ENCODE measurements around the gene TLX1.
A peak's percentile ranks its signal among the peaks of the same experiment; 100 is the strongest.

The TLX1 gene

DNA sequence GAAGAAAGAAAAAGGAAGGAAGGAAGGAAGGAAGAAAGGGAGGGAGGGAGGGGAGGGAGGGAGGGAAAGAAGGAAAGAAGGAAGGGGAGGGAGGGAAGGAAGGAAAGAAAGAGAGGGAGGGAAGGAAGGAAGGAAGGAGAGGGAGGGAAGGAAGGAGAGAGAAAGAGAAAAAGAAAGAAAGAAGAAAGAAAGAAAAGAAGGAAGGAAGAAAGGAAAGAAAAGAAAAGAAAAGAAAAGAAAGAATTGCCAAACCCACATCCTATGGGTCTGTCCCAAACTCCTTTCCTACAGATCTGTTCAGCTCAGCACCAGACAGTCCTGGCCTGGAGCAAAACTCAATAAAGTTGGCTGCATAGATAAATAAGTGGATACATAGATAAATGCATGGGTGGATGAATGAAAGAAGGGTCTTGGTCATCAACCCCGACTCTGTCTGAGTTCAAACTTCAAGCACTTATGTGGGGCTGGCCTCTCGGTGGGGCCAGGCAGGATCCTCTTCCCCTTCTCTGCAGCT lies 17.2 kb upstream of the TLX1 start:
- no peak overlapping the region for H3K4me3 ChIP-seq (ENCODE audit: low read depth, low read length)
- POLR2A ChIA-PET = no interaction called here
- CTCF ChIA-PET = interaction anchor here (1.1 to 1.4 kb wide), 2 partner anchors 15 to 28 kb away, joined by 4 read pairs; no protein-coding TSS in a partner anchor
- TF ChIP-seq ZNF366 (tag by site-specific recombination; conservative IDR thresholded peaks at IDR 0.05) = peak; percentile 94
- TF ChIP-seq, protein P1, sequence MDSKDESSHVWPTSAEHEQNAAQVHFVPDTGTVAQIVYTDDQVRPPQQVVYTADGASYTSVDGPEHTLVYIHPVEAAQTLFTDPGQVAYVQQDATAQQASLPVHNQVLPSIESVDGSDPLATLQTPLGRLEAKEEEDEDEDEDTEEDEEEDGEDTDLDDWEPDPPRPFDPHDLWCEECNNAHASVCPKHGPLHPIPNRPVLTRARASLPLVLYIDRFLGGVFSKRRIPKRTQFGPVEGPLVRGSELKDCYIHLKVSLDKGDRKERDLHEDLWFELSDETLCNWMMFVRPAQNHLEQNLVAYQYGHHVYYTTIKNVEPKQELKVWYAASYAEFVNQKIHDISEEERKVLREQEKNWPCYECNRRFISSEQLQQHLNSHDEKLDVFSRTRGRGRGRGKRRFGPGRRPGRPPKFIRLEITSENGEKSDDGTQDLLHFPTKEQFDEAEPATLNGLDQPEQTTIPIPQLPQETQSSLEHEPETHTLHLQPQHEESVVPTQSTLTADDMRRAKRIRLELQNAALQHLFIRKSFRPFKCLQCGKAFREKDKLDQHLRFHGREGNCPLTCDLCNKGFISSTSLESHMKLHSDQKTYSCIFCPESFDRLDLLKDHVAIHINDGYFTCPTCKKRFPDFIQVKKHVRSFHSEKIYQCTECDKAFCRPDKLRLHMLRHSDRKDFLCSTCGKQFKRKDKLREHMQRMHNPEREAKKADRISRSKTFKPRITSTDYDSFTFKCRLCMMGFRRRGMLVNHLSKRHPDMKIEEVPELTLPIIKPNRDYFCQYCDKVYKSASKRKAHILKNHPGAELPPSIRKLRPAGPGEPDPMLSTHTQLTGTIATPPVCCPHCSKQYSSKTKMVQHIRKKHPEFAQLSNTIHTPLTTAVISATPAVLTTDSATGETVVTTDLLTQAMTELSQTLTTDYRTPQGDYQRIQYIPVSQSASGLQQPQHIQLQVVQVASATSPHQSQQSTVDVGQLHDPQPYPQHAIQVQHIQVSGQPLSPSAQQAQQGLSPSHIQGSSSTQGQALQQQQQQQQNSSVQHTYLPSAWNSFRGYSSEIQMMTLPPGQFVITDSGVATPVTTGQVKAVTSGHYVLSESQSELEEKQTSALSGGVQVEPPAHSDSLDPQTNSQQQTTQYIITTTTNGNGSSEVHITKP (tag by site-specific recombination; IDR thresholded peaks at IDR 0.05) = no peak
- H3K27ac ChIP-seq (ENCODE audit: extremely low read depth, low read depth, low read length) = no peak overlapping the region
- no peaks in the 10 kb centered on the region for H3K9me3 ChIP-seq (ENCODE audit: control insufficient read depth, insufficient read depth, low read depth, low read length)
- H3K4me1 ChIP-seq (ENCODE audit: control insufficient read depth, insufficient read depth, low read length) = 0 out of 2 replicates have a peak, but pooled peaks cover 2% of the 10 kb centered on the region
- H3K36me3 ChIP-seq (ENCODE audit: control insufficient read depth in 2 of 2, insufficient read depth in 1 of 2, low read length in 2 of 2) = no peaks in the 10 kb centered on the region

DNA sequence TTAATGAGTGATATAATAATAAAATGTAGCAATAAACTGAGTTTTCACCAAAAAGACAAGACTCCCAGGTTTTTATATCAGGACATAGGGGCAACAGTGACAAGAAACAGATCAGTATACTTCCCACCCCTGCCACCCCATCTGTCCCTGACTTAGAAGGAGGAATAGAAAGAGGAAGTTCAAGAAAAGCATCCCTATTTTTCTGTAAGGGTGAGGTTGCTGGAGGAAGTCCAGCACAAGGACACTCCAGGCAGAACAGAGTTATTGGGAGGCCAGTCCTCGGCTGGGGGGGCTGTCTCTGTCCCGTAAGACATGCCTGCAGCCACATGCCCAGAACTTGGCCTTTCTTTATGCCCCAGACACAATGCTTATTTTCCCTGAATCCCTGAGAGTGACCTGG lies 16.5 kb upstream of the TLX1 start:
- POLR2A ChIA-PET = no interaction called here
- H3K4me3 ChIP-seq (ENCODE audit: low read depth, low read length) = no peak overlapping the region
- H3K9me3 ChIP-seq (ENCODE audit: control insufficient read depth, insufficient read depth, low read depth, low read length) = no peaks in the 10 kb centered on the region
- CTCF ChIA-PET = interaction anchor here (1.1 to 1.3 kb wide), 2 partner anchors 27 kb away, joined by 4 to 6 read pairs; no protein-coding TSS in a partner anchor
- H3K27ac ChIP-seq (ENCODE audit: extremely low read depth, low read depth, low read length) = no peak overlapping the region
- 0 out of 2 replicates have a peak, but pooled peaks cover 2% of the 10 kb centered on the region for H3K4me1 ChIP-seq (ENCODE audit: control insufficient read depth, insufficient read depth, low read length)
- H3K36me3 ChIP-seq (ENCODE audit: control insufficient read depth in 2 of 2, insufficient read depth in 1 of 2, low read length in 2 of 2) = no peaks in the 10 kb centered on the region
- TF ChIP-seq ZNF423 (tag by site-specific recombination; IDR thresholded peaks at IDR 0.05) = no peak
- TF ChIP-seq, protein P2, sequence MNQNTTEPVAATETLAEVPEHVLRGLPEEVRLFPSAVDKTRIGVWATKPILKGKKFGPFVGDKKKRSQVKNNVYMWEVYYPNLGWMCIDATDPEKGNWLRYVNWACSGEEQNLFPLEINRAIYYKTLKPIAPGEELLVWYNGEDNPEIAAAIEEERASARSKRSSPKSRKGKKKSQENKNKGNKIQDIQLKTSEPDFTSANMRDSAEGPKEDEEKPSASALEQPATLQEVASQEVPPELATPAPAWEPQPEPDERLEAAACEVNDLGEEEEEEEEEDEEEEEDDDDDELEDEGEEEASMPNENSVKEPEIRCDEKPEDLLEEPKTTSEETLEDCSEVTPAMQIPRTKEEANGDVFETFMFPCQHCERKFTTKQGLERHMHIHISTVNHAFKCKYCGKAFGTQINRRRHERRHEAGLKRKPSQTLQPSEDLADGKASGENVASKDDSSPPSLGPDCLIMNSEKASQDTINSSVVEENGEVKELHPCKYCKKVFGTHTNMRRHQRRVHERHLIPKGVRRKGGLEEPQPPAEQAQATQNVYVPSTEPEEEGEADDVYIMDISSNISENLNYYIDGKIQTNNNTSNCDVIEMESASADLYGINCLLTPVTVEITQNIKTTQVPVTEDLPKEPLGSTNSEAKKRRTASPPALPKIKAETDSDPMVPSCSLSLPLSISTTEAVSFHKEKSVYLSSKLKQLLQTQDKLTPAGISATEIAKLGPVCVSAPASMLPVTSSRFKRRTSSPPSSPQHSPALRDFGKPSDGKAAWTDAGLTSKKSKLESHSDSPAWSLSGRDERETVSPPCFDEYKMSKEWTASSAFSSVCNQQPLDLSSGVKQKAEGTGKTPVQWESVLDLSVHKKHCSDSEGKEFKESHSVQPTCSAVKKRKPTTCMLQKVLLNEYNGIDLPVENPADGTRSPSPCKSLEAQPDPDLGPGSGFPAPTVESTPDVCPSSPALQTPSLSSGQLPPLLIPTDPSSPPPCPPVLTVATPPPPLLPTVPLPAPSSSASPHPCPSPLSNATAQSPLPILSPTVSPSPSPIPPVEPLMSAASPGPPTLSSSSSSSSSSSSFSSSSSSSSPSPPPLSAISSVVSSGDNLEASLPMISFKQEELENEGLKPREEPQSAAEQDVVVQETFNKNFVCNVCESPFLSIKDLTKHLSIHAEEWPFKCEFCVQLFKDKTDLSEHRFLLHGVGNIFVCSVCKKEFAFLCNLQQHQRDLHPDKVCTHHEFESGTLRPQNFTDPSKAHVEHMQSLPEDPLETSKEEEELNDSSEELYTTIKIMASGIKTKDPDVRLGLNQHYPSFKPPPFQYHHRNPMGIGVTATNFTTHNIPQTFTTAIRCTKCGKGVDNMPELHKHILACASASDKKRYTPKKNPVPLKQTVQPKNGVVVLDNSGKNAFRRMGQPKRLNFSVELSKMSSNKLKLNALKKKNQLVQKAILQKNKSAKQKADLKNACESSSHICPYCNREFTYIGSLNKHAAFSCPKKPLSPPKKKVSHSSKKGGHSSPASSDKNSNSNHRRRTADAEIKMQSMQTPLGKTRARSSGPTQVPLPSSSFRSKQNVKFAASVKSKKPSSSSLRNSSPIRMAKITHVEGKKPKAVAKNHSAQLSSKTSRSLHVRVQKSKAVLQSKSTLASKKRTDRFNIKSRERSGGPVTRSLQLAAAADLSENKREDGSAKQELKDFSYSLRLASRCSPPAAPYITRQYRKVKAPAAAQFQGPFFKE (tag by site-specific recombination; IDR thresholded peaks at IDR 0.05; ENCODE audit: borderline replicate concordance) = no peak
- no peak for TF ChIP-seq ZNF785 (tag by site-specific recombination; IDR thresholded peaks at IDR 0.05)
- TF ChIP-seq, protein P3, sequence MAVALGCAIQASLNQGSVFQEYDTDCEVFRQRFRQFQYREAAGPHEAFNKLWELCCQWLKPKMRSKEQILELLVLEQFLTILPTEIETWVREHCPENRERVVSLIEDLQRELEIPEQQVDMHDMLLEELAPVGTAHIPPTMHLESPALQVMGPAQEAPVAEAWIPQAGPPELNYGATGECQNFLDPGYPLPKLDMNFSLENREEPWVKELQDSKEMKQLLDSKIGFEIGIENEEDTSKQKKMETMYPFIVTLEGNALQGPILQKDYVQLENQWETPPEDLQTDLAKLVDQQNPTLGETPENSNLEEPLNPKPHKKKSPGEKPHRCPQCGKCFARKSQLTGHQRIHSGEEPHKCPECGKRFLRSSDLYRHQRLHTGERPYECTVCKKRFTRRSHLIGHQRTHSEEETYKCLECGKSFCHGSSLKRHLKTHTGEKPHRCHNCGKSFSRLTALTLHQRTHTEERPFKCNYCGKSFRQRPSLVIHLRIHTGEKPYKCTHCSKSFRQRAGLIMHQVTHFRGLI (tag by site-specific recombination; IDR thresholded peaks at IDR 0.05) = no peak
- TF ChIP-seq, protein P4, sequence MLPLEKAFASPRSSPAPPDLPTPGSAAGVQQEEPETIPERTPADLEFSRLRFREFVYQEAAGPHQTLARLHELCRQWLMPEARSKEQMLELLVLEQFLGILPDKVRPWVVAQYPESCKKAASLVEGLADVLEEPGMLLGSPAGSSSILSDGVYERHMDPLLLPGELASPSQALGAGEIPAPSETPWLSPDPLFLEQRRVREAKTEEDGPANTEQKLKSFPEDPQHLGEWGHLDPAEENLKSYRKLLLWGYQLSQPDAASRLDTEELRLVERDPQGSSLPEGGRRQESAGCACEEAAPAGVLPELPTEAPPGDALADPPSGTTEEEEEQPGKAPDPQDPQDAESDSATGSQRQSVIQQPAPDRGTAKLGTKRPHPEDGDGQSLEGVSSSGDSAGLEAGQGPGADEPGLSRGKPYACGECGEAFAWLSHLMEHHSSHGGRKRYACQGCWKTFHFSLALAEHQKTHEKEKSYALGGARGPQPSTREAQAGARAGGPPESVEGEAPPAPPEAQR (tag by site-specific recombination; IDR thresholded peaks at IDR 0.05) = no peak
- TF ChIP-seq ZSCAN30 (tag by site-specific recombination; IDR thresholded peaks at IDR 0.05) = no peak
- TF ChIP-seq, protein P5, sequence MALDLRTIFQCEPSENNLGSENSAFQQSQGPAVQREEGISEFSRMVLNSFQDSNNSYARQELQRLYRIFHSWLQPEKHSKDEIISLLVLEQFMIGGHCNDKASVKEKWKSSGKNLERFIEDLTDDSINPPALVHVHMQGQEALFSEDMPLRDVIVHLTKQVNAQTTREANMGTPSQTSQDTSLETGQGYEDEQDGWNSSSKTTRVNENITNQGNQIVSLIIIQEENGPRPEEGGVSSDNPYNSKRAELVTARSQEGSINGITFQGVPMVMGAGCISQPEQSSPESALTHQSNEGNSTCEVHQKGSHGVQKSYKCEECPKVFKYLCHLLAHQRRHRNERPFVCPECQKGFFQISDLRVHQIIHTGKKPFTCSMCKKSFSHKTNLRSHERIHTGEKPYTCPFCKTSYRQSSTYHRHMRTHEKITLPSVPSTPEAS (tag by site-specific recombination; IDR thresholded peaks at IDR 0.05) = no peak
- TF ChIP-seq KLF7 (tag by site-specific recombination; IDR thresholded peaks at IDR 0.05; ENCODE audit: borderline replicate concordance) = no peak
- TF ChIP-seq, protein P6, sequence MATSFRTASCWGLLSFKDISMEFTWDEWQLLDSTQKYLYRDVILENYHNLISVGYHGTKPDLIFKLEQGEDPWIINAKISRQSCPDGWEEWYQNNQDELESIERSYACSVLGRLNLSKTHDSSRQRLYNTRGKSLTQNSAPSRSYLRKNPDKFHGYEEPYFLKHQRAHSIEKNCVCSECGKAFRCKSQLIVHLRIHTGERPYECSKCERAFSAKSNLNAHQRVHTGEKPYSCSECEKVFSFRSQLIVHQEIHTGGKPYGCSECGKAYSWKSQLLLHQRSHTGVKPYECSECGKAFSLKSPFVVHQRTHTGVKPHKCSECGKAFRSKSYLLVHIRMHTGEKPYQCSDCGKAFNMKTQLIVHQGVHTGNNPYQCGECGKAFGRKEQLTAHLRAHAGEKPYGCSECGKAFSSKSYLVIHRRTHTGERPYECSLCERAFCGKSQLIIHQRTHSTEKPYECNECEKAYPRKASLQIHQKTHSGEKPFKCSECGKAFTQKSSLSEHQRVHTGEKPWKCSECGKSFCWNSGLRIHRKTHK (tag by site-specific recombination; IDR thresholded peaks at IDR 0.05) = no peak
- no peak for TF ChIP-seq ZBTB20 (tag by site-specific recombination; IDR thresholded peaks at IDR 0.05)
- TF ChIP-seq, protein P7, sequence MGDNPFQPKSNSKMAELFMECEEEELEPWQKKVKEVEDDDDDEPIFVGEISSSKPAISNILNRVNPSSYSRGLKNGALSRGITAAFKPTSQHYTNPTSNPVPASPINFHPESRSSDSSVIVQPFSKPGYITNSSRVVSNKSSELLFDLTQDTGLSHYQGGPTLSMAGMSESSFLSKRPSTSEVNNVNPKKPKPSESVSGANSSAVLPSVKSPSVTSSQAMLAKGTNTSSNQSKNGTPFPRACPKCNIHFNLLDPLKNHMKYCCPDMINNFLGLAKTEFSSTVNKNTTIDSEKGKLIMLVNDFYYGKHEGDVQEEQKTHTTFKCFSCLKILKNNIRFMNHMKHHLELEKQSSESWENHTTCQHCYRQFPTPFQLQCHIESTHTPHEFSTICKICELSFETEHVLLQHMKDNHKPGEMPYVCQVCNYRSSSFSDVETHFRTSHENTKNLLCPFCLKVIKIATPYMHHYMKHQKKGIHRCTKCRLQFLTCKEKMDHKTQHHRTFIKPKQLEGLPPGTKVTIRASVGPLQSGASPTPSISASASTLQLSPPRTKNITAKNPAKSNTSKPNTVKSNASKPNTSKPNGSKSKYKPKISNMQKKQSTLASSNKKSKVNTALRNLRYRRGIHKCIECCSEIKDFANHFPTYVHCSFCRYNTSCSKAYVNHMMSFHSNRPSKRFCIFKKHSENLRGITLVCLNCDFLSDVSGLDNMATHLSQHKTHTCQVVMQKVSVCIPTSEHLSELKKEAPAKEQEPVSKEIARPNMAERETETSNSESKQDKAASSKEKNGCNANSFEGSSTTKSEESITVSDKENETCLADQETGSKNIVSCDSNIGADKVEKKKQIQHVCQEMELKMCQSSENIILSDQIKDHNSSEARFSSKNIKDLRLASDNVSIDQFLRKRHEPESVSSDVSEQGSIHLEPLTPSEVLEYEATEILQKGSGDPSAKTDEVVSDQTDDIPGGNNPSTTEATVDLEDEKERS (tag by site-specific recombination; IDR thresholded peaks at IDR 0.05) = no peak
